Omental fat pad (tissue), 4 donors: Measurements from ENCODE around the gene CAT. TPM values are rescaled to one million over a fixed set of nuclear protein-coding genes. Genes with fewer than 3 reads are reported as not detected.

Experiments
- ATAC-seq: fragments of 150-250 bp; one replicate; pipeline ENCODE4 v1.9.1; 2016; ENCODE audit warnings: mild to moderate bottlenecking, moderate library complexity; ENCODE audit not compliant: low FRiP score
- DNase-seq: peaks from one replicate; pipeline ENCODE4 v3.0.0-alpha.2; 2019; ENCODE audit warnings: low spot score
- total RNA-seq, 4 donors: library from RNA; depleted of rRNA; stranded (reverse); fragments of >200 nt; gene quantifications; one replicate each; pipeline ENCODE4 v1.1.0, GENCODE V29; 2016
- TF ChIP-seq, protein P1 (sequence below), 3 donors: fragments of 450-650 bp; IDR thresholded peaks; one replicate each; pipeline ENCODE4 v1.5.1; 2016 to 2017; ENCODE audit warnings: antibody characterized with exemption in 3 of 3, mild to moderate bottlenecking in 3 of 3, moderate library complexity in 2 of 3

The CAT gene
- total RNA-seq, 4 donors from 2014 or later: 228 to 429 (median 293) TPM

DNA sequence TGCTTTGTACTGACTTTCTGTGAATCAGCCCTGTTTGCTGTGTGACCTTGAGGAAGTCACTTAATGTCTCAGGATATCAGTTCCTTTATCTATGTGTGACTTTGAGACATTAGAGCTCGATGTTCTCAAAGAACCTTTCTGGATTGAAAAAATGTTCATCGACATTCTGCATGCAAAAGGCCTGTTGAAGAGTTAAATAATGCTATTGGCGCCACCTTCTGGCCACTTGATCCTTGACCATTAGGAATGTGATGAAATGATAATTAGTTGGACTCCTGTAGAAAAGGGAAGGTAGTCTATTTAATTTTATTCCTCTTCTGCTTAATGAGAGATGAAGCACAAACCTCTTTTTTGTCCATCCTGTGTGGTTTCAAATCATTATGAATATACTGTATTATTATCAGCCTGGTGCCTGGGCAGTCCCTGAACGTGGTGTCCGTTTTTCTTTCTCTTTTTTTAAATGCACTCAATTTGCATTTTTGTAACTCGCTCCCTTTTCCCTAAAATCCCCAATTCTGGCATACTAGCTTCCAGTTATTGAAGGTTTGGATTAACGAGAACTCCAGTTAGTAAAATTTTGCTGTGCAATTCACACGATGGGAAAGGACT lies 54.2 kb downstream of the CAT start:
- ATAC-seq (no peak), DNase-seq (peak; percentile 83)
- TF ChIP-seq, protein P1, sequence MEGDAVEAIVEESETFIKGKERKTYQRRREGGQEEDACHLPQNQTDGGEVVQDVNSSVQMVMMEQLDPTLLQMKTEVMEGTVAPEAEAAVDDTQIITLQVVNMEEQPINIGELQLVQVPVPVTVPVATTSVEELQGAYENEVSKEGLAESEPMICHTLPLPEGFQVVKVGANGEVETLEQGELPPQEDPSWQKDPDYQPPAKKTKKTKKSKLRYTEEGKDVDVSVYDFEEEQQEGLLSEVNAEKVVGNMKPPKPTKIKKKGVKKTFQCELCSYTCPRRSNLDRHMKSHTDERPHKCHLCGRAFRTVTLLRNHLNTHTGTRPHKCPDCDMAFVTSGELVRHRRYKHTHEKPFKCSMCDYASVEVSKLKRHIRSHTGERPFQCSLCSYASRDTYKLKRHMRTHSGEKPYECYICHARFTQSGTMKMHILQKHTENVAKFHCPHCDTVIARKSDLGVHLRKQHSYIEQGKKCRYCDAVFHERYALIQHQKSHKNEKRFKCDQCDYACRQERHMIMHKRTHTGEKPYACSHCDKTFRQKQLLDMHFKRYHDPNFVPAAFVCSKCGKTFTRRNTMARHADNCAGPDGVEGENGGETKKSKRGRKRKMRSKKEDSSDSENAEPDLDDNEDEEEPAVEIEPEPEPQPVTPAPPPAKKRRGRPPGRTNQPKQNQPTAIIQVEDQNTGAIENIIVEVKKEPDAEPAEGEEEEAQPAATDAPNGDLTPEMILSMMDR (IDR thresholded peaks at IDR 0.05): no peak

DNA sequence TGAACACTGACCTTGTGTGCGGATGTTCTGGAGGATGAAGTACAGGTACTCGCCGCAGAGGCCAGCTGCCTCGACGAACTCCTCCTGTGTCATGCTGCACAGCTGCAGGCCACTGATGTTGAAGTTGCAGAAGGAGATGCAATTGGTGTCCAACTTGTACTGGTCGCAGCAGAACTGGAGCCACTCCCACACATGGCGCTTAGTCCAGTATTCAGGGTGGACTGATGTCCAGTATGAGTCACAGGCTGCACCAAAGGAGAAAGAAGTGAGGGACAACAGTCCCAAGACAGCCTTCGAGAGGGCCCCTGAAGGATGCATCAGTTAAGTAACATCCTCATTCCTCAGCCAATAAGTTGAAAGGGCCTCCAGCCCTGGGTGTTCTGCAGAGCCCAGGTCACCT lies 54.7 kb downstream of the CAT start:
- ATAC-seq (no peak), DNase-seq (no peak)
- TF ChIP-seq, protein P1 (IDR thresholded peaks at IDR 0.05): no peak

DNA sequence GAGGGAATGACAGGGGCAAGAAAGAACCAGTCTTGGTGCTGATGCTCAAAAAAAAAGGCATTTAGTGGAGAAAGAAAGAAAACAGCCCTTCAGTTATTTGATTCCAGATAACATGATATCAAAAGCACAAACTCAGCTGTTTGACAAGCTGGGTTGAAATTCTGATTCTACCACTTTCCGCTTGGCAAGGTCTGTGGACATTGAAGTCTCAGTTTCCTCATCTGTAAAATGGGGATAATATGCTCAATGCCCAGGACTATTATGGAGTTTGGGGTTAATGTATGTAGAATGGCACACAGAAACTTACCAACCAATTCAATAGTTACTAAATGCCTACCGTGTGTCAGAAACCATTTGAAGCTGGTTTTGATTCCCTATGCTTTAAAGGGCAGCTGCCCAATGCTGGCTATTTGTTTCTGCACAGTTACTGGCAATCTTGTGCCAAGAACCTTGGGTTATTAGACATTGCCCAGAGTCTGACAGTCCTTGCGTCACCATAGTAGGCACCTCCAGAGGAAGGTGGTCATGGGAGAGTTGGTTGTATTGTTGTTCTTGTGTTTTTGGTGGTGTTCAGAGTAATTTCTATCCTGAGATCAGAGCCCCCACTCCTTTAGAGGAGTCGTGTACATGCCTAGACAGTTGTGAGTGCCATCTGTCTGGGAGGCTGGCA lies 55.3 kb downstream of the CAT start:
- DNase-seq (no peak), ATAC-seq (no peak)

DNA sequence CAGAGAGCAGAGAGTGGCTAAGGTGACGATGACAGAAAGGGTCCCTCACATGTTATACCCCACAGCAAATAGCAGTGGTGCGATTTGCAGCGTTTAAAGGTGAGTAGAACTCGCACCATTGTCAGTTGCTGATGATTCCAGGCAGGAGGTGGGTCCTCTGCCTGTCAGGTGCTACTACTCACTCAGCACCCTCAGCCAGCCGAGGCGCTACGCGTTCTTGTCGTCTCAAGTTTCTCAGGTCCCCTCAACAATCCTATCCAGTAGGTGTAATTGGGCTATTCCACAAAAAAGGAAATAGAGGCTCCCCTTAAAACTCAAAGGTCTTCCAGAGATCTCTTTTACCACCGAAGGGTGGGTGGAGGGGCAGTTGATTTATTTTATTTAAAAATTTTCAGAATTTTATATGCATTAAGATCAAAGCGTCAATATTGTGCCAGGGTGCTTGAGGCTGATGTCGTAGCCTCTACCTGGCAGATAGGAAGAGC lies 56.5 kb downstream of the CAT start:
- ATAC-seq (no peak), DNase-seq (no peak)
- TF ChIP-seq, protein P1 (IDR thresholded peaks at IDR 0.05): no peak

More for the DNA sequence above, 55.3 kb downstream of the CAT start:
- TF ChIP-seq, protein P1 (IDR thresholded peaks at IDR 0.05): no peak

DNA sequence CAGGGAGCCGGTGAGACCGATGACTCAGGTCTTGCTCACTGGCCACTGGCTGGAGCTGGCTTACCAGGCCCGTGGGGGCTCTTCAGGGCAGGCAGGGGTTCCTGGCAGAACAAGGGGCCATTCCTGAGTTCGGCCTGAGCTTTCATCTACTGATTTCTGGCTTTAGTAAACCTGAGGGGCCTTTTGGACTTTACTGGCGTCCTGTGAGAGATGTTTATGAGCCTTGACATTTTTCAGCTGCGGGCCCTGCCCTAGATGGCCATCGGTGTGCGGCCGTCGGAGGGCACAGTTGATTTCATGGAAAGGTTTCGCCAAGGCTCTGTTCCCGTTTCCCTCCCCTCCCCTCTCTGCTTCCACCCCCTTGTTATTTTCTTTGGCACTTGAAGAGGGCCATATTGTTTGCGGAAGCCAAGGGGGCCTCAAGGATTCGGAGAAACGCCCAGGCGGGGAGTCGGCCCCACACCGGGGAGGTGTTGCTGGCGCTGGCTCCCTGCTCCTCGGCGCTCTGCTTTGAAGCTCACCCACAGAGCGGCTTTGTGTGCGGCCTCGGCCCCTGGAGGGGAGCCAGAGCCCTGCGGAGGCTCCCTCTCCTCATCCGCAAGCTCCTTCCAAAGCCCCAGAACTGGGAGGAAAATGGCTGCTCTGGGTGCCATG lies 57.1 kb downstream of the CAT start:
- TF ChIP-seq, protein P1 (IDR thresholded peaks at IDR 0.05): no peak
- ATAC-seq: no peak
- DNase-seq: no peak

DNA sequence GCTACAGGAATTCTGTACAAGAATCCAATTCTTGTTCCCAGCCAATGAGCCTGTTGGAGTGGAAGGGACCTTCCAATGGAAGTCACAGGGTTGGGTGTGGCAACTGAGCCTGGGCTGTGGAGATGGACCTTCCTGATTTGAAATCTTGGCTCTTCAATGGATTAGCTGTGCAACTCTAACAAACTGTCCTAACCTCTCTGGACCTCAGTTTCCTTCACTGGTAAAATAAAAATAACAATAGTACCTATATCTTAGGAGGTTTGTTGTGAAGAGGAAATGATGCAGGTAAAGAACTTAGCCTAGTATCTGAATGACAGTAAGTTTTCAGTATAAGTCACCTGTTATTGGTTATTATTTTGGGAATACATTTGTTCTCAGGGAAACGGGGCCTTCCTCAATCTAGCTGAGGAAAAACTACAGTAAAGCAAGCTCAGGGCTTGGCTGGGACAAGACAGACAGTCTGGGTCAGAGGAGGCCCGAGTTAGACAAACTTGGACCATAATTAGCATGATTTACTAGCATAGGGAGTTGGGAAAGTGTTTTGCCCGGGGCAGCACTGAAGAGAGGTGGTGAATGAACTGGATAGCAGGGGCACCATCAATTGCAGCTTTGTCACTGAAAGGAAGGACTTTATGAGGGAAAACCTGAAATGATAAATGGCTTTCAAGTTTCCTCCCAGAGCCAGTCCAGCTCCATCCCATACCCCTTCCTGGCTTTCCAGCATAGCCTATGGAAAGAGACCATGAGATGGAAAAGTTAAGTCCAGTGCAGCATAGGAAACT lies 61.2 kb downstream of the CAT start:
- ATAC-seq (no peak), DNase-seq (no peak)
- TF ChIP-seq, protein P1 (IDR thresholded peaks at IDR 0.05): no peak
